DLD1 (cell line): ENCODE measurements around the gene EID2B.

Source experiments
- in situ Hi-C: cut with HindIII; loops from 2 replicates; pipeline ENCODE4 v1.10.0; 2017; ENCODE audit warnings: low sequenced_read_pairs

EID2B gene

DNA sequence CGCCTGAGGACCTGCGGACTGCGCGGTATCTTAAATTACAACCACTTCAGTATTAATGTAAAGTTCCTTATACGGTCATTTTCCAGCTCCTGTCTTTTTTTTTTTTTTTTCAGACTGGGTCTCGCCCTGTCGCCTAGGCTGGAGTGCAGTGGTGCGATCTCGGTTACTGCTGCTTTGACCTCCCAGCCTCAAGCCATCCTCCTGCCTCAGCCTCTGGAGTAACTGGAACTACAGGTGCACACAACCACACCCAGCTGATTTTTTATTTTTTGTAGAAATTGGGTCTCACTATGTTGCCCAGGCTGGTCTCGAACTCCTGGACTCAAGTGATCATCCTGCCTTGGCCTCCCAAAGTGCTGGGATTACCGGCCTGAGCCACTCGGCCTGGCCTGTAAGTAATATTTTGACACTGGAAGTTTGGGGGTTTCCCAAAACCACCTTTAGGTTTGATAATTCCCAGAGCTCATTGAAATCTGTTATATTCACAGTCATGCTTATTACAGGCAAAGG is 406 bp upstream of the EID2B start:
- in situ Hi-C loops: no loop called here

DNA sequence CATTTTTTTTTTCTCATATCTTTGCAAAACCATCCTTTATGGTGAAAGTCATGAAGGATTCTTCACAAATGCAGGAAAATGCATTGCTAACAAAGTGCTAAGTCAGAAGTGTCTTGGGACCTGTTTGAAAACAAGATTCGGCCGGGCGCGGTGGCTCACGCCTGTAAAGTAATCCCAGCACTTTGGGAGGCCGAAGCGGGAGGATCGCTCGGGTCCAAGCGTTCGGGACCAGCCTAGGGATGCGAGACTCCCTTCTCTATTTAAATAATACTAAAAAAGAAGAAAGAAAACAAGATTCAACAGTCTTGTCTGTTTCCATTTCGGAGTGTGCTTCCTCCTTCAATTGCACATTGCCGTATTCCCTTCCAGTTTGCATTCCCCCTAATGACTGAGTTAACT is 819 bp downstream of the EID2B start:
- in situ Hi-C loops: no loop called here

DNA sequence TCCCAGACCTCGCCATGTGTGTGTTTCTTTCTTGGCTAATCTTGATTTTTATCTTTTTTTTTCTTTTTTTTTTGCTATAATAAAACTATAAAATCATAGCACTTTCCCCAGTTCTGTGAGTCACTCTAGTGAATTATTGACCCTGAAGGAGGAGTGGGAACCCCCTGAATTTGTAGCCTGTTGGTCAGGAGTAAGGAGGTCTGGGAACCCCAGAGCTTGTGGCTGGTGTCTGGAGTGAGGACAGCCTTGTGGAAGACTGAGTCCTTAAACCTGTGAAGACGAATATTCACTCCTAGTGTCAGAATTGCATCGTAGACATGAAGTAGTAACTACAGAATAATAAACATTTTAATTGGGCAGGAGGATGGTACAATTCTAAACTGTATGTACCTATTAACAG is 7.4 kb downstream of the EID2B start:
- in situ Hi-C loops: no loop called here

DNA sequence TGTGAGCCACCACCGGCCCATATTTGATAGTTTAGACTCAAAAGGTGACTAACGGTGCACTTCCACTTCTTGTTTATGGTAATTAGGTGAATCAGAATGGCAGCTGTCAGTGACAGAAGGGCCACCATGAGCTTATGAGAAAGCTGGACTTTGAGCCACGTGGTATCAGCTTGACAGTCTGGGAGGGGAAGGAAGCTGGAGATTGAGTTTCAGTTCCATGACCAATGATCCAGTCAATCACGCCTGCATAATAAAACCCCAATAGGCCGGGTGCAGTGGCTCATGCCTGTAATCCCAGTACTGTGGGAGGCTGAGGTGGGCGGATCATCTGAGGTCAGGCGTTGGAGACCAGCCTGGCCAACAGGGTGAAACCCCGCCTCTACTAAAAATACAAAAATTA is 8.2 kb downstream of the EID2B start:
- in situ Hi-C loops: no loop called here

DNA sequence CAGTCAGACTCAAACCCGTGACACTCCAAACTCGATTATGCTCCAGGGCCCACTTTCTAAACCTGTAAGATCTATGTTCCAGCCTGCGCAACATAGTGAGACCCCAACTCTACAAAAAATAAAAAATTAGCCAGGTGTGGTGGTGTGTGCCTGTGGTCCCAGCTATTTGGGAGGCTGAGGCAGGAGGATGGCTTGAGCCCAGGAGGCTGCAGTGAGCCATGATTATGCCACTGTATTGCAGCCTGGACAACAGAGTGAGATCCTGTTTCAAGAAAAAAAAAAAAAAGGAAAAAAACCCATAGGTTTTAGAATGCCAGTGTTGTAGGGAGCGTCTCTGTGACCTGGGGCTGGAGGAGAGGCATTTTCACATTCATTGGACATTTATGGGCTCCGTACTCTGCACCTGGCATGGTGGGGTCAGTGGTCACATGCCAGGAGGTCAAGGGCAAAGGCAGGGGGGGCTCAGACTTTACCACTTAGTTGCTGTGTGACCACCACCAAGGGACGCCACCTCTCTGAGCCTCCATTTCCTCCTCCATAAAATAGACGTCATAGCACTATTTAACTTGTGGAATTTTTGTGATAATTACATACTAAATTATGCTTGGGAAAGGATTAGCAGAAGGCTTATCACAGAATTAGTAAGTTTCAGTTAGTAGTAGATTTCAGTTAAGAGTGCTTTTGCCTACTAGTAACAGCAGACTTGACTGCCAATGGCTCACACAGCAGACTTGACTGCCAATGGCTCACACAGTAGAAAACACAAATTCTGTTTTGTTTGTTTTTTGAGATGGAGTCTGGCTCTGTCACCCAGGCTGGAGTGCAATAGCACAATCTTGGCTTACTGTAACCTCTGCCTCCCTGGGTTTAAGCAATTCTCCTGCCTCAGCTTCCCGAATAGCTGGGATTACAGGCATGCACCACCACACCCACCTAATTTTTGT is 11.8 kb downstream of the EID2B start:
- in situ Hi-C loops: no loop called here

DNA sequence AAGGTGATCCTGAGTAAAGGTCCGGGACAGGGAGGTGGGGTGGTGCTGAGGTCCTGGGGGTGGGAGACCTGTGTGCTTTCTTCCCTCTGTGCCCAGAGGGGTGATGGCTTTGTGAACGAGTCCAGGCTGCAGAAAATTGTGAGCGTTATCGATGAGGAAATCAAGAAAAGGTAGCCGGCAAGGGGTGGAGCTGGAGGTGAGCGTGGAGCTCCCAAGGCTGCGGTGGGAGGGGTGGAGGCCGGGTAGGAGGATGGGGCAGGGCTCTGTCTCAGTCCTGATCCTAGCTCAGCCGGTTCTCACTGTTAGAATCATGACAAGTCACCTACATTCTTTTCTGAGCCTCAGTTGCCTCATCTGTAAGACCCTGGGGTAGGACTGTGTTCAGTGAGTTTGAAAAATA is 13.7 kb downstream of the EID2B start:
- in situ Hi-C loops: no loop called here

DNA sequence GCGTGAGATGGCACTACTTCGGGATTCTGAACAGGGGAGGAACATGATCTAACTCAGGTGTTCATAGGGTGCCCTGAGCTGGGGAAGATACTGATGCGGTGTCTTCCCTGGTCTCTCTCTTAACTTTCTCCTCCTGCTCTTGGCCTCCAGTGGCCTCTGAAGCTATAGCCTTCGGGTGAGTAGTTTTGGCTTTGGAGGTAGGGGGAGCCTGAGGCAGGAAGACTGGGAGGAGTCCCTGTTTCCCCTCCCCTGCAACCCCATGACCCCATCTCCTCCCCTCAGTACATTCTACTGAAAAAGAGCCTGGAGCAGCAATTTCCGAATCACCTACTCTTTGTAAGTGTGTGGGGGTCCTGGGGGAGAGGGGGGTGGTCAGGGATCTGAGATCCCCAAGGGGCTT is 14.2 kb downstream of the EID2B start:
- in situ Hi-C loops: no loop called here

DNA sequence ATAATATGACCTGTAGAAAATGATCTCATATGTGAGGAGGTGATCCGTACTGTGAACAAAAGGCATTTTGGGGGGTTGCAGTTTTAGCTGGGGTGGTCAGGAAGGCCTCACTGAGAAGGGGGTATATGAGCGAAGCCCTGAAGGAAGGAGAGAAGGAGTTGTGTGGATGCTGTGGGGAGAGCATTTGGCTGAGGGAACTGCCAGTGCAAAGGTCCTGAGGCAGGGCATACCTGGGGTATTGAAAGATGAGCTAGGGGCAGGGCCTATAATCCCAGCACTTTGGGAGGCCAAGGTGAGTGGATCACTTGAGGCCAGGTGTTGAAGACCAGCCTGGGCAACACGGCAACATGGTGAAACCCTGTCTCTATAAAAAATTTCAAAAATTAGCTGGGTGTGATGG is 15.2 kb downstream of the EID2B start:
- in situ Hi-C loops: no loop called here

DNA sequence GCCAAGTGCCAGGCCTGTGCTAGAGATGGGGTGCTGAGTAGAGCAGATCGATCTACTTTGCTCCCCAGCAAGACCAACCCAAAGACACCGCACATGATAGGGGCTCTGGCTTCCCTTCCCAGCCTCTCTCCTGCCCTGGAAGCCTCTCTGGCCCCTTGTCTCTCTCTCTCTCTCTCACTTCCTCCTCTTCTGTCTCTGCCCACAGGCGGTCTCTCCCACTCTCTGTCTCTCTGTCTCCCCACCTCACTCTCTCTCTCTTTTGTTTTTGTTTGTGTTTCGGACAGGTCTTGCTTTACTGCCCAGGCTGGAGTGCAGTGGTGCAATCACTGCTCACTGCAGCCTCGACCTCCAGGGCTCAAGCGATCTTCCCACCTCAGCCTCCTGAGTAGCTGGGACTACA is 16.4 kb downstream of the EID2B start:
- in situ Hi-C loops: no loop called here

DNA sequence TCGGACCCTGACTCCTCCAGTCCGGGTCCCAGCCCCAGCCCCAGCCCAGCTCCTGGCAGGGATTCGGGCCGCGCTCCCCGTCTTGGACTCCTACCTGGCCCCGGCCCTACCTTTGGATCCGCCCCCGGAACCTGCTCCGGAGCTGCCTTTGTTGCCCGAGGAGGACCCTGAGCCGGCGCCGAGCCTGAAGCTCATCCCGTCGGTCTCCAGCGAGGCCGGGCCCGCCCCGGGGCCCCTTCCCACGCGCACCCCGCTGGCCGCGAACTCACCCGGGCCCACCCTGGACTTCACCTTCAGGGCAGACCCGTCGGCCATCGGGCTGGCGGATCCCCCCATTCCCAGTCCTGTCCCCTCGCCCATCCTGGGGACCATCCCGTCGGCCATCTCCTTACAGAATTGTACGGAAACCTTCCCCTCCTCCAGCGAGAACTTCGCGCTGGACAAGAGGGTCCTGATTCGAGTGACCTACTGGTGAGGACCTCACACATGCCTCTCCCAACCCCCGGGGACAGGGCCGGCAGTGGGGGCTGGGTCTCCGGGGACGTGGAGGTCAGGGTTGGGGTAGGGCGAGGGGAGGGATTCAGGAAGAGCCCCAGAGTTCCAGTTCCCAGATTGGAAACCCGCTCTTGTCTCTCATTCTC is 17.0 kb downstream of the EID2B start:
- in situ Hi-C loops: no loop called here

DNA sequence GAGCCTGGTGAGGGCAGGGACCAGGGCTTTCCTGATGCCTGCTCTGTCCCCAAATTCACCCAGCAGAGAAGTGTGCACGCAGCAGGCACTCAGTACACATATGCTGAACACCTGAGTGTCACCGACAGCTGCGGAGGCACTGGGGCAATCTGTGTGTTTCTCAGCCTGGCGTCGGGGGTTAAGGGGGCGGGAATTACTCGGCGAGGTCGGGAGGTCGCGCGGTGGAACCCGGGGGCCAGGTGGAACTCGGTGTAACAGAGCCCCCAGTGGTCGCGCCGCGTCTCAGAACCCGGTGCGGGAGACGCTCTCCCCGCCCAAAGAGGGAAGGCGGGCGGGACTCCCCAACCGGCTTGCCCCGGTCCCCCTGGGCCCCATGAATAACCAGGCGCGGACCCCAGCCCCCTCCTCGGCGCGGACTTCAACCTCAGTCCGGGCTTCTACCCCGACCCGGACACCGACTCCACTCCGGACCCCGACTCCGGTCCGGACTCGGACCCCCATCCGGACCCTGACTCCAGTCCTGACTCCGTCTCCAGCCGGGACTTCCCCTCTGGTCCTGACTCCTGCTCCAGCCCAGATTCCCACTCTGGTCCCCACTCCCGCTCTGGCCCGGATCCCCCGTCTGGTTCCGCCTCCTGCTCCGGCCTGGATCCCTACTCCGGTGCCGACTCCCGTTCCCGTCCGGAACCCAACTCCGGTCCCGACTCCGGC is 17.7 kb downstream of the EID2B start, which contains the start of gene SELENOV:
SELENOV (plus strand) TSS at position 300 of the 711 bp plus-strand sequence; CDS start at position 374, 74 bp downstream.
- in situ Hi-C loops: no loop called here

DNA sequence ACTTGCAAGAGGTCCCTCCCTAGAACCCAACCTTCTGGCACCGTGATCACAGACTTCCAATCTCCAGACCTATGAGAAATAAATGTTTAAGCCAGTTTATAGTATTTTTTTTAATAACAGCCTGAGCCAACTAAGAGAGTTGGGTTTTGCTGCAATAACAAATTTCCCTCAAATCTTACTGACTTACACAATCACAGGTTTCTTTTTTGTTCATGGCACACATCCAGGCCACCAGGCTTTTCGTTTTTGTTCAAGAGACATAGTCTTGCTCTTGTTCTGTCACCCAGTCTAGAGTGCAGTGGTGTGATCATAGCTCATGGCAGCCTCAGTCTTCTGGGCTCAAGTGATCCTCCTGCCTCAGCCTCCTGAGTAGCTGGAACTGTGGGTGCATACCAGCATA is 19.7 kb downstream of the EID2B start:
- in situ Hi-C loops: no loop called here

DNA sequence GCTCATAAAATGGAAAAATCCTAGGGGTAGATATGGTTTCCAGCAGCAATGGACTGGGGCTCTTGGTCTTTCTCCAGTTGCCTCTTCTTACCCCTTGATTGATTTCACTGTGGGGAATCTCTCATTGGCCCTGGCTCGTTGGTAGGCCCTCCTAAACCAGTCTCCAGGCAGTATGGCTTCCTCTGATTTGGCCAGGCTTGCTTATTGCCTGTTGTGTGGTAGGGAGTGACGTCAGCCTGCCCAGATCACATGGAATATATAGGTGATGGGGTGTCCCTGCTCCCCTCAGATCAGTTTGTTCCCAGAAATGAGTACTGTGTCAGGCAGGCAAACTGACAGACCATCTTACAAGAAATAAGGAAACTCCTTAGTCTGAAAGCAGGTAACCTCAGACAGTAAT is 23.4 kb downstream of the EID2B start:
- in situ Hi-C loops: no loop called here

DNA sequence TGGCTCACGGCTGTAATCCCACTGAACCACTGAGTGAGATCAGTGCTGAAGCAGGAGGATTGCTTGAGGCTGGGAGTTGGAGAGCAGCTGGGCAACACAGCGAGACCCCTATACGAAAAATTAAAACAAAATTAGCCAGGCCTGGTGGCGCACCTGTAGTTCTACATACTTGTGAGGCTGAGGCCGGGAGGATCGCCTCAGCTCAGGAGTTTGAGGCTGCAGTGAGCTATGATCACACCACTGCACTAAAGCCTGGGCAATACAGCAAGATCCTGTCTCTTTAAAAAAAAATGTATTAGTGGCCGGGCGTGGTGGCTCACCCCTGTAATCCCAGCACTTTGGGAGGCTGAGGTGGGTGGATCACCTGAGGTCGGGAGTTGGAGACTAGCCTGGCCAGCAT is 24.0 kb downstream of the EID2B start:
- in situ Hi-C loops: no loop called here

DNA sequence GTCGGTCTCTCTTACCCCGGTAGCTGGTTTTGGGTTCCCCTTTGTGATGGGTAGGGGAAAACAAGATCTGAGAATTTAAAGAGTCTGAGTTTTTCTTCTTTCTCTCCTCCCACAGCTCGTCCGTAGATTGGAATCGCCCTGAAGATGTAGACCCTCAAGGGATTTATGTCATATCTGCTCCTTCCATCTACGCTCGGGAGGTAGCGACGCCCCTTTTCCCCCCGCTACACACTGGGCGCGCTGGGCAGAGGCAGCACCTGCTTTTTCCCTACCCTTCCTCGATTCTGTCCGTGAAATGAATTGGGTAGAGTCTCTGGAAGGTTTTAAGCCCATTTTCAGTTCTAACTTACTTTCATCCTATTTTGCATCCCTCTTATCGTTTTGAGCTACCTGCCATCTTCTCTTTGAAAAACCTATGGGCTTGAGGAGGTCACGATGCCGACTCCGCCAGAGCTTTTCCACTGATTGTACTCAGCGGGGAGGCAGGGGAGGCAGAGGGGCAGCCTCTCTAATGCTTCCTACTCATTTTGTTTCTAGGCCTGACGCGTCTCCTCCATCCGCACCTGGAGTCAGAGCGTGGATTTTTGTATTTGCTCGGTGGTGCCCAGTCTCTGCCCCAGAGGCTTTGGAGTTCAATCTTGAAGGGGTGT is 24.8 kb downstream of the EID2B start:
- in situ Hi-C loops: no loop called here

DNA sequence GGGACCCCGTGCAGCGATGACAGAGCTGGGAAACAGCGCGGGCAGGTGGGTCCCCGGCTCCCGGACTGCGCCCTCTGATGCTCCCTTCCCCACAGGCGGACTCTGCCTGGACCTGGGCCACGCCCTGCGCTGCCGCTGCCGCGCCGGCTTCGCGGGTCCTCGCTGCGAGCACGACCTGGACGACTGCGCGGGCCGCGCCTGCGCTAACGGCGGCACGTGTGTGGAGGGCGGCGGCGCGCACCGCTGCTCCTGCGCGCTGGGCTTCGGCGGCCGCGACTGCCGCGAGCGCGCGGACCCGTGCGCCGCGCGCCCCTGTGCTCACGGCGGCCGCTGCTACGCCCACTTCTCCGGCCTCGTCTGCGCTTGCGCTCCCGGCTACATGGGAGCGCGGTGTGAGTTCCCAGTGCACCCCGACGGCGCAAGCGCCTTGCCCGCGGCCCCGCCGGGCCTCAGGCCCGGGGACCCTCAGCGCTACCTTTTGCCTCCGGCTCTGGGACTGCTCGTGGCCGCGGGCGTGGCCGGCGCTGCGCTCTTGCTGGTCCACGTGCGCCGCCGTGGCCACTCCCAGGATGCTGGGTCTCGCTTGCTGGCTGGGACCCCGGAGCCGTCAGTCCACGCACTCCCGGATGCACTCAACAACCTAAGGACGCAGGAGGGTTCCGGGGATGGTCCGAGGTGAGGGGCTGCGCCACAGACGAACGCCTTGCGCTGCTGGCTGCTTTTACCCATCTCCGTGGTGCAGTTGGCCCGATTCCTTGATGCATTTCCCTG is 25.5 kb downstream of the EID2B start:
- in situ Hi-C loops: no loop called here

DNA sequence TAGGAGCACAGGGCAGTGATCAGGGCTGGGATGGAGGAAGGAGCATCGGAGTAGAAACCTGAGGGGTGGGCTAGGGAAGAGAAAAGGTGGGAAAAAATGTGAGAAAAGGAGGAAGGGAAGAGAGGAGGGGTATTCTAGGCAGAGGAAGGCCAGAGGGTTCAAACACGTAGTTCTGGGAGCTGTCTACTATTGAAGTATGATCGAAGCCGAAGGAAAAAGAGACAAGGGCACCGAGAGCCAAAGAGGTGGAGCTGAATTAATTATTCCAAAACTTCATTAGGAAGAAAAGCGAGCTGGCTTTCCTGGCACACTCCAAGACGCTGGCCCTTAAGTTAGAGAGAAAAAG is 26.1 kb downstream of the EID2B start:
- in situ Hi-C loops: no loop called here

DNA sequence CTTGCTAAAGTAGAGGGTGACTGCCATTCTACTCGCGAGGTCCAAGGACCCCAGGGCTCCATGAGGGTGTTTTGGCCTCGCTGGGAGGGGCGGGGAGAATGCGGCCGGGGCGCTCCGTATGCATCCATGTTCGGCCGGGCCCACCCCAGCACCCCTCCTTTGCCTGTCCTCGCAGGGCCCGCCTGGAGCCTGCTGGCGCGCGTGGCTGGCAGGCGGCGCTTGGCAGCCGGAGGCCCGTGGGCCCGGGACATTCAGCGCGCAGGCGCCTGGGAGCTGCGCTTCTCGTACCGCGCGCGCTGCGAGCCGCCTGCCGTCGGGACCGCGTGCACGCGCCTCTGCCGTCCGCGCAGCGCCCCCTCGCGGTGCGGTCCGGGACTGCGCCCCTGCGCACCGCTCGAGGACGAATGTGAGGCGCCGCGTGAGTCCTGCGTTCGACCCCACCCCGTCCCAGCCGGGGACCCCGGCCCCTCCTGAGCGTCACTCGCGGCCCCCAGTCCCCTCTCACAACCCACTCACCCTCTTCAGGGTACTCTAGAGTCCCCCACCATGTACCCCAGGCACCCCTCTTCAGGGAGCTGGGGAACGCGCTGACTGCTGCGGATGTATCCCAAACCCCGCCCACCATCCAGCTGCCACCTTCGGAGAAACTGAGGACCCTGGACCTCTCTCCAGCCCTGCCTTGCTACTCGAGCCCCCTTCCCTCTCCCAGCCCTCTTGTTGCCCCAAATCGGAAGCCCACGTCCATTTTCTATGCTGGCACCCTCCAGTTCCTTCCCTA is 29.8 kb downstream of the EID2B start:
- in situ Hi-C loops: no loop called here

DNA sequence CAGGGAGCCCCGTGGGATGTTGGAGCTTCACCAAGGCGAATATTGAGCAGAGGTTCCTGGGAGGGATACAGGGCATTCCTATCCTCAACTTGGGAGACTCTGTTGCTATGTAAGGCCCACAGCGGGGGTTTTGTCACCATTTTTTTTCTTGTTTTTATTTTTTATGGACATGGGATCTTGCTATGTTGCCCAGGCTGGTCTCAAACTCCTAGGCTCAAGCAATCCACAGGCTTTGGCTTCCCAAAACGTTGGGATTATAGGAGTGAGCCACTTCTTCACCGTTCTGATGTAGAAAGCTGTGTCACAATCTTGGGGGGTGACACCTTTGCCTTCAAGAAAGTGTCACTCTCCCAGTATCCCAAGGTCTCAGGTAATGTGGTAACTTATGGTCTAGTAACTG is 31.3 kb downstream of the EID2B start:
- in situ Hi-C loops: no loop called here

DNA sequence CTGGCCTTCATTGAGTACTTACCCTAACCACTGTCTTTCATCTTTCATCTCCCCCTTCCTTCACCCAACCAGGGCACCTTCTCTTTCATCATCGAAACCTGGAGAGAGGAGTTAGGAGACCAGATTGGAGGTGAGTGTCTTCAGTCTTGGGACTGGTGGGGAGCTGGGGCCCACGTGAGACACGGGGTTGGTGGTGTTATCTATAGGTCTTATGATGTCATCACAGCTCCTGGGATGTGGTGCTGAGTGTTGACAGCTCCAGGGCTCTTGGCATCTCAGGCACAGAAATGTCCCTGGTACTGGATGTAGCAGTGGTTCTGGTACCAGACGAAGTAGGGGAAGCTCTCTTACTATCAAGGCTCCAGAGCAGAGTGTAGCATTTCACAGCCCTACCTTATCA is 32.1 kb downstream of the EID2B start:
- in situ Hi-C loops: no loop called here
